ENCODE data around the gene AQP12A. TPM values are rescaled to one million over a fixed set of nuclear protein-coding genes. Genes with fewer than 3 reads are reported as not detected.

Gene AQP12A
- polyA plus RNA-seq, 1 of the 3 experiments (the other 2 are of a cell fraction), result not detected

- H3K79me2 ChIP-seq (ENCODE audit: insufficient read depth), result no peaks in the 10 kb centered on the region
- no peaks in the 10 kb centered on the region for H3K27me3 ChIP-seq (ENCODE audit: insufficient read depth)
- 25% methylated on average over 3 of the region's 3 CpGs for WGBS (ENCODE audit: low lambda C conversion rate)
- H3K4me2 ChIP-seq, result no peak overlapping the region
- POLR2A ChIA-PET, result no interaction called here
- CTCF ChIA-PET, result no interaction called here
- no peaks in the 10 kb centered on the region for H3K9me2 ChIP-seq
- DNase-seq, result no peak
- no peaks in the 10 kb centered on the region for H3K9me3 ChIP-seq
- H3K4me3 ChIP-seq (ENCODE audit: low read depth in 2 of 2, low read length in 1 of 2), result no peak overlapping the region
- no peak overlapping the region for H2AFZ ChIP-seq (ENCODE audit: low read depth)
- H3K27ac ChIP-seq (ENCODE audit: low read depth in 2 of 2, low read length in 1 of 2), result no peak overlapping the region
- TF ChIP-seq PBX3 (IDR thresholded peaks at IDR 0.05) (no peak), FOXM1 (IDR thresholded peaks at IDR 0.05; ENCODE audit: low read depth) (no peak), GATA2 (CRISPR knock-in tag; IDR thresholded peaks at IDR 0.05) (no peak), RFX5 (IDR thresholded peaks at IDR 0.05; ENCODE audit: low read length) (no peak), RCOR1 (IDR thresholded peaks at IDR 0.05; ENCODE audit: low read length) (no peak), MAX (IDR thresholded peaks at IDR 0.05; ENCODE audit: low read depth) (no peak), CHD2 (IDR thresholded peaks at IDR 0.05; ENCODE audit: low read length, partially characterized antibody) (no peak), NRF1 (IDR thresholded peaks at IDR 0.05; ENCODE audit: low read depth, low read length) (no peak), JUND (IDR thresholded peaks at IDR 0.05) (no peak), MXI1 (IDR thresholded peaks at IDR 0.05; ENCODE audit: low read depth, low read length) (no peak), FOSL2 (IDR thresholded peaks at IDR 0.05; ENCODE audit: borderline replicate concordance, low read depth) (no peak), POLR2AphosphoS5 (IDR thresholded peaks at IDR 0.05; ENCODE audit: low read depth, low read length) (no peak)
- TF ChIP-seq, protein P1, sequence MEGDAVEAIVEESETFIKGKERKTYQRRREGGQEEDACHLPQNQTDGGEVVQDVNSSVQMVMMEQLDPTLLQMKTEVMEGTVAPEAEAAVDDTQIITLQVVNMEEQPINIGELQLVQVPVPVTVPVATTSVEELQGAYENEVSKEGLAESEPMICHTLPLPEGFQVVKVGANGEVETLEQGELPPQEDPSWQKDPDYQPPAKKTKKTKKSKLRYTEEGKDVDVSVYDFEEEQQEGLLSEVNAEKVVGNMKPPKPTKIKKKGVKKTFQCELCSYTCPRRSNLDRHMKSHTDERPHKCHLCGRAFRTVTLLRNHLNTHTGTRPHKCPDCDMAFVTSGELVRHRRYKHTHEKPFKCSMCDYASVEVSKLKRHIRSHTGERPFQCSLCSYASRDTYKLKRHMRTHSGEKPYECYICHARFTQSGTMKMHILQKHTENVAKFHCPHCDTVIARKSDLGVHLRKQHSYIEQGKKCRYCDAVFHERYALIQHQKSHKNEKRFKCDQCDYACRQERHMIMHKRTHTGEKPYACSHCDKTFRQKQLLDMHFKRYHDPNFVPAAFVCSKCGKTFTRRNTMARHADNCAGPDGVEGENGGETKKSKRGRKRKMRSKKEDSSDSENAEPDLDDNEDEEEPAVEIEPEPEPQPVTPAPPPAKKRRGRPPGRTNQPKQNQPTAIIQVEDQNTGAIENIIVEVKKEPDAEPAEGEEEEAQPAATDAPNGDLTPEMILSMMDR (IDR thresholded peaks at IDR 0.05), result no peak
- no peaks in the 10 kb centered on the region for H3K4me1 ChIP-seq (ENCODE audit: control insufficient read depth in 1 of 2, insufficient read depth in 2 of 2, low read depth in 1 of 2, low read length in 1 of 2)
- H3K9ac ChIP-seq, result no peak overlapping the region
- H4K20me1 ChIP-seq (ENCODE audit: insufficient read depth), result no peaks in the 10 kb centered on the region
- H3K36me3 ChIP-seq (replicated peaks in 1 of 2; ENCODE audit: control insufficient read depth in 1 of 2, insufficient read depth in 2 of 2, low read length in 1 of 2), result no peaks in the 10 kb centered on the region
- no peaks in the 10 kb centered on the region for H3F3A ChIP-seq (replicated peaks; ENCODE audit: insufficient read depth)
These were observed 29.0 kb upstream of the AQP12A start for GRCh38 chr2:240662681-240663080.

DNA sequence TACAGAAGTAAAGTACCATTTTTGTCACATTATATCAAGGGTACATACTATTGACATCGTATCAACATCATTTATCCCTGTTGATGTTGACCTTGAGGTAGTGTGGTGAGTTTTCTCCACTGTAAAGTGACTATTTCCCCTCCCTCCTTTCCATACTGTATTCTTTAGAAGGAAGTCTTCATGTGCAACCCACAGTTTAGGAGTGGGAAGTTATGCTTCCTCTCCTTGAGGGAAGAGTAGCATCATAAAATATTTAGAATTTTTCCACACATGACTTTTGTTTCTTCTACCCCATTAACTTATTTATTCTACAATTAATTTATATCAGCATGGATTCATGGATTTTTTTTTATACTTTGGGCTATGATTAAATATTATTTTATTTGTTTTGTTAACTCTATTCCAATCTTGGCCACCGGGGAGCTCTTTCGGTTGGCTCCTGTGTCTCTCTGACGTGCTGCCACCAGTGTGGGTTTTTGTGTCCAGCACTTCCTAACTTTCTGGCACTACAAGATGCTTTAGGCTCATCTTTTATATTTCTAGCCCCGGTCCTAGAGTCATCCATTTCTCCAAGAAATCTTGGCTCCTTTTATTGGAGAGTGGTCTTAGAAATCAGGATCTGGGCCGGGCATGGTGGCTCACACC lies 28.0 kb upstream of the AQP12A start:
- no peak overlapping the region for H3K4me3 ChIP-seq (ENCODE audit: low read depth in 2 of 2, low read length in 1 of 2)
- H3K79me2 ChIP-seq (ENCODE audit: insufficient read depth), result no peaks in the 10 kb centered on the region
- H2AFZ ChIP-seq (ENCODE audit: low read depth), result no peak overlapping the region
- CTCF ChIA-PET, result no interaction called here
- H3K27ac ChIP-seq (ENCODE audit: low read depth in 2 of 2, low read length in 1 of 2), result no peak overlapping the region
- H3K36me3 ChIP-seq (replicated peaks in 1 of 2; ENCODE audit: control insufficient read depth in 1 of 2, insufficient read depth in 2 of 2, low read length in 1 of 2), result no peaks in the 10 kb centered on the region
- no peak for DNase-seq
- H3K9me3 ChIP-seq, result no peaks in the 10 kb centered on the region
- TF ChIP-seq, protein P1 (IDR thresholded peaks at IDR 0.05), result peak; percentile 19; the same call in 1 of the 2 replicates
- TF ChIP-seq RAD21 (IDR thresholded peaks at IDR 0.05; ENCODE audit: low read length), result no peak
- POLR2A ChIA-PET, result no interaction called here
- H3K9me2 ChIP-seq, result no peaks in the 10 kb centered on the region
- H3K4me1 ChIP-seq (ENCODE audit: control insufficient read depth in 1 of 2, insufficient read depth in 2 of 2, low read depth in 1 of 2, low read length in 1 of 2), result no peaks in the 10 kb centered on the region
- no peak overlapping the region for H3K9ac ChIP-seq
- no peaks in the 10 kb centered on the region for H4K20me1 ChIP-seq (ENCODE audit: insufficient read depth)
- H3K4me2 ChIP-seq, result no peak overlapping the region
- 5% methylated on average over 6 of the region's 6 CpGs for WGBS (ENCODE audit: low lambda C conversion rate)
- no peaks in the 10 kb centered on the region for H3F3A ChIP-seq (replicated peaks; ENCODE audit: insufficient read depth)
- no peaks in the 10 kb centered on the region for H3K27me3 ChIP-seq (ENCODE audit: insufficient read depth)

Data from SK-N-SH (cell line).